GM10266 (cell line): ENCODE measurements around the gene JPH3.

Experiments
- DNase-seq: peaks from one replicate; pipeline ENCODE4 v3.0.0; 2012; ENCODE audit errors: extremely low spot score
- CTCF ChIP-seq: IDR thresholded peaks from 2 replicates; pipeline ENCODE4 v1.5.1; 2012; ENCODE audit warnings: mild to moderate bottlenecking, low read depth; ENCODE audit not compliant: control insufficient read depth, insufficient read depth; ENCODE audit errors: missing control alignments

Gene JPH3

GRCh38 chr16:87607871-87608270 is 5.6 kb downstream of the JPH3 start:
- DNase-seq: no peak
- TF ChIP-seq CTCF: no peak

- TF ChIP-seq CTCF: no peak
- peak; percentile 79 for DNase-seq
Observed at GRCh38 chr16:87608400-87608985, 6.2 kb downstream of the JPH3 start.

GRCh38 chr16:87610026-87610425 is 7.7 kb downstream of the JPH3 start:
- no peak for DNase-seq
- TF ChIP-seq CTCF: no peak

- no peak for DNase-seq
- TF ChIP-seq CTCF: no peak
Observed at GRCh38 chr16:87611456-87611855, 9.1 kb downstream of the JPH3 start.

- no peak for DNase-seq
- TF ChIP-seq CTCF: no peak
Observed at GRCh38 chr16:87613961-87614360, 11.7 kb downstream of the JPH3 start.

- no peak for TF ChIP-seq CTCF
- no peak for DNase-seq
Observed at GRCh38 chr16:87615621-87616041, 13.3 kb downstream of the JPH3 start.

- DNase-seq: no peak
- no peak for TF ChIP-seq CTCF
Observed at GRCh38 chr16:87616556-87616955, 14.2 kb downstream of the JPH3 start.
